OCI-M1 (cell line): ENCODE data around the gene C1orf116.

Source experiments
- DNase-seq: peaks from one replicate; lab custom pipeline; 2025; lab: John Stamatoyannopoulos, UW

Gene C1orf116

GRCh38 chr1:207019661-207020060, 12.9 kb downstream of the C1orf116 start:
- DNase-seq = no peak

- DNase-seq = no peak
Observed at GRCh38 chr1:207019161-207019560, 13.4 kb downstream of the C1orf116 start.

GRCh38 chr1:207018707-207019106, 13.8 kb downstream of the C1orf116 start:
- DNase-seq = no peak

- peak; percentile 43 for DNase-seq
Observed at GRCh38 chr1:207017615-207018559, 14.7 kb downstream of the C1orf116 start.

- no peak for DNase-seq
Observed at GRCh38 chr1:207015791-207016190, 16.8 kb downstream of the C1orf116 start.

GRCh38 chr1:207014728-207015127, 17.8 kb downstream of the C1orf116 start:
- DNase-seq = no peak

GRCh38 chr1:207013321-207014085, 19.1 kb downstream of the C1orf116 start:
- DNase-seq = no peak

GRCh38 chr1:207010726-207011125, 21.8 kb downstream of the C1orf116 start:
- DNase-seq = no peak

- DNase-seq = no peak
Observed at GRCh38 chr1:207009945-207010344, 22.6 kb downstream of the C1orf116 start.

GRCh38 chr1:207009182-207009850, 23.2 kb downstream of the C1orf116 start:
- DNase-seq = no peak

- no peak for DNase-seq
Observed at GRCh38 chr1:207007352-207008033, 25.1 kb downstream of the C1orf116 start.

GRCh38 chr1:207006914-207007313, 25.6 kb downstream of the C1orf116 start:
- no peak for DNase-seq

- no peak for DNase-seq
Observed at GRCh38 chr1:207006083-207006482, 26.5 kb downstream of the C1orf116 start.

GRCh38 chr1:207004931-207005830, 27.4 kb downstream of the C1orf116 start:
- DNase-seq = peak; percentile 77

- DNase-seq = no peak
Observed at GRCh38 chr1:207003210-207003609, 29.3 kb downstream of the C1orf116 start.

GRCh38 chr1:207002724-207003146, 29.8 kb downstream of the C1orf116 start:
- no peak for DNase-seq

- DNase-seq = no peak
Observed at GRCh38 chr1:207001492-207002245, 30.9 kb downstream of the C1orf116 start.

- DNase-seq = no peak
Observed at GRCh38 chr1:207000651-207001291, 31.8 kb downstream of the C1orf116 start.

- no peak for DNase-seq
Observed at GRCh38 chr1:206998816-206999215, 33.7 kb downstream of the C1orf116 start.
